H1 (cell line): ENCODE data around the gene HDLBP. TPM values are rescaled to one million over a fixed set of nuclear protein-coding genes. Genes with fewer than 3 reads are reported as not detected.
"Not testable (repeated sequence)": the region's sequence is repeated elsewhere in the genome, so short reads cannot be mapped to it uniquely, and the experiment has no call there.

ENCODE experiments used
- CTCF ChIA-PET: fragments of 300-600 bp; sonication (Branson Sonifier 250); formaldehyde crosslinking; loops from one replicate; lab custom pipeline; 2021; ENCODE audit not compliant: partially characterized antibody; lab: Charles Lee
- POLR2A ChIA-PET: fragments of 300-600 bp; sonication (Branson Sonifier 250); formaldehyde crosslinking; loops from one replicate; lab custom pipeline; 2021; ENCODE audit warnings: inconsistent platforms; ENCODE audit not compliant: partially characterized antibody; lab: Charles Lee
- DNase-seq, 2 experiments: peaks; one replicate each; pipeline versions ENCODE4 v3.0.0 to v3.0.0-alpha.2; 2010 to 2022; ENCODE audit warnings: low spot score in 2 of 2, low read depth in 1 of 2, mixed read lengths in 1 of 2
- FAIRE-seq: peaks from 2 replicates; lab custom pipeline; 2011; peaks lifted over from hg19 to GRCh38; lab: Jason Lieb, UNC
- H2AFZ ChIP-seq: 2 replicates; pipeline ENCODE4 v1.8.1; 2012; ENCODE audit warnings: low read length, inconsistent platforms
- H2AK5ac ChIP-seq: 2 replicates; pipeline ENCODE4 v1.6.1; 2013; ENCODE audit warnings: low read depth, low read length
- H2BK120ac ChIP-seq: replicated peaks from 2 replicates; pipeline ENCODE3; 2013; ENCODE audit warnings: low read depth, low read length, inconsistent platforms
- H2BK12ac ChIP-seq: 2 replicates; pipeline ENCODE4 v1.6.1; 2013; ENCODE audit warnings: low read depth, low read length
- H2BK15ac ChIP-seq: 2 replicates; pipeline ENCODE4 v1.6.1; 2013; ENCODE audit warnings: low read length
- H2BK20ac ChIP-seq: 2 replicates; pipeline ENCODE4 v1.6.1; 2013; ENCODE audit warnings: low read length
- H2BK5ac ChIP-seq: 2 replicates; pipeline ENCODE4 v1.6.1; 2013; ENCODE audit warnings: low read depth, low read length
- H3K14ac ChIP-seq: 2 replicates; pipeline ENCODE4 v1.6.1; 2013; ENCODE audit warnings: inconsistent platforms; ENCODE audit not compliant: insufficient read length
- H3K18ac ChIP-seq: 2 replicates; pipeline ENCODE4 v1.6.1; 2013; ENCODE audit warnings: low read length; ENCODE audit errors: extremely low read depth
- H3K23ac ChIP-seq: 2 replicates; pipeline ENCODE4 v1.6.1; 2013; ENCODE audit warnings: inconsistent platforms; ENCODE audit not compliant: insufficient read length
- H3K23me2 ChIP-seq: 2 replicates; pipeline ENCODE4 v1.6.1; 2013; ENCODE audit warnings: low read depth, low read length
- H3K27ac ChIP-seq: 2 replicates; pipeline ENCODE4 v1.6.1; 2011; ENCODE audit warnings: low read depth, low read length, inconsistent platforms
- H3K27me3 ChIP-seq, 4 experiments: replicated peaks in 1 of 4; 1 replicate in 1 of 4; 2 replicates in 3 of 4; pipeline versions ENCODE4 v1.6.1 to v1.8.1; 2011 to 2013; ENCODE audit warnings: low read length in 3 of 4, mild to moderate bottlenecking in 3 of 4, inconsistent platforms in 2 of 4, mixed read lengths in 2 of 4, moderate library complexity in 1 of 4; ENCODE audit not compliant: control insufficient read depth in 3 of 4, insufficient read depth in 3 of 4; ENCODE audit errors: extremely low read depth in 1 of 4
- H3K36me3 ChIP-seq, 4 experiments: 2 replicates each; pipeline versions ENCODE4 v1.6.1 to v1.8.1; 2011 to 2013; ENCODE audit warnings: mild to moderate bottlenecking in 4 of 4, low read length in 3 of 4, moderate library complexity in 2 of 4, control low read depth in 1 of 4, inconsistent platforms in 1 of 4; ENCODE audit not compliant: insufficient read depth in 4 of 4, control insufficient read depth in 2 of 4
- H3K4ac ChIP-seq: replicated peaks from 2 replicates; pipeline ENCODE3; 2013; ENCODE audit warnings: low read length, low read depth, mixed read lengths, inconsistent platforms; ENCODE audit not compliant: insufficient read length
- H3K4me1 ChIP-seq, 4 experiments: replicated peaks in 1 of 4; 1 replicate in 1 of 4; 2 replicates in 3 of 4; pipeline versions ENCODE4 v1.6.1 to v1.8.1; 2011 to 2013; ENCODE audit warnings: low read length in 3 of 4, inconsistent platforms in 2 of 4, mixed read lengths in 1 of 4; ENCODE audit not compliant: insufficient read depth in 4 of 4, control insufficient read depth in 3 of 4
- H3K4me2 ChIP-seq, 2 experiments: 2 replicates each; pipeline versions ENCODE4 v1.6.1 to v1.8.1; 2011 to 2013; ENCODE audit warnings: low read depth in 2 of 2, low read length in 2 of 2, control low read depth in 1 of 2, inconsistent platforms in 1 of 2, mild to moderate bottlenecking in 1 of 2; ENCODE audit not compliant: insufficient read depth in 1 of 2
- H3K4me3 ChIP-seq, 4 experiments: fragments of 200-600, 300-600 bp in 1 of 4; sonication (generic), shearing (Covaris generic), sonication (Bioruptor Twin) in 1 of 4; 2 replicates each; pipeline versions ENCODE4 v1.5.1 to v1.8.1; 2011 to 2016; ENCODE audit warnings: low read length in 4 of 4, low read depth in 3 of 4, control low read depth in 2 of 4, inconsistent platforms in 2 of 4, mild to moderate bottlenecking in 2 of 4, mixed read lengths in 1 of 4, moderate library complexity in 1 of 4; ENCODE audit not compliant: insufficient read depth in 2 of 4; ENCODE audit errors: extremely low read depth in 1 of 4
- H3K56ac ChIP-seq: replicated peaks from 2 replicates; pipeline ENCODE3; 2013; ENCODE audit warnings: low read depth, mild to moderate bottlenecking, mixed read lengths, low read length, inconsistent platforms; ENCODE audit not compliant: insufficient read length
- H3K79me1 ChIP-seq: 2 replicates; pipeline ENCODE4 v1.6.1; 2013; ENCODE audit warnings: low read depth, low read length, control low read depth
- H3K79me2 ChIP-seq, 2 experiments: 2 replicates each; pipeline versions ENCODE4 v1.6.1 to v1.8.1; 2012 to 2013; ENCODE audit warnings: low read length in 2 of 2, mild to moderate bottlenecking in 2 of 2, inconsistent platforms in 1 of 2; ENCODE audit not compliant: insufficient read depth in 2 of 2, control insufficient read depth in 1 of 2
- H3K9ac ChIP-seq, 4 experiments: replicated peaks in 1 of 4; 1 replicate in 1 of 4; 2 replicates in 3 of 4; pipeline versions ENCODE4 v1.6.1 to v1.8.1; 2011 to 2013; ENCODE audit warnings: low read depth in 3 of 4, low read length in 3 of 4, control low read depth in 2 of 4, mild to moderate bottlenecking in 2 of 4, moderate library complexity in 2 of 4, inconsistent platforms in 1 of 4; ENCODE audit errors: extremely low read depth in 1 of 4
- H3K9me3 ChIP-seq, 2 experiments: 2 replicates each; pipeline versions ENCODE4 v1.6.1 to v1.8.1; 2012 to 2013; ENCODE audit warnings: mild to moderate bottlenecking in 2 of 2, moderate library complexity in 2 of 2, control low read depth in 1 of 2, inconsistent platforms in 1 of 2, low read depth in 1 of 2, low read length in 1 of 2, mixed read lengths in 1 of 2; ENCODE audit not compliant: insufficient read depth in 2 of 2
- H4K20me1 ChIP-seq, 2 experiments: replicated peaks in 1 of 2; 2 replicates each; pipeline versions ENCODE3 to v1.8.1; 2011 to 2013; ENCODE audit warnings: inconsistent platforms in 2 of 2, low read length in 2 of 2, mild to moderate bottlenecking in 1 of 2; ENCODE audit not compliant: insufficient read depth in 2 of 2, control insufficient read depth in 1 of 2
- H4K5ac ChIP-seq: 2 replicates; pipeline ENCODE4 v1.6.1; 2013; ENCODE audit warnings: low read length, low read depth, mixed read lengths, inconsistent platforms; ENCODE audit not compliant: insufficient read length
- H4K8ac ChIP-seq: 2 replicates; pipeline ENCODE4 v1.8.0; 2013; ENCODE audit warnings: mild to moderate bottlenecking, moderate library complexity, low read length, inconsistent platforms; ENCODE audit not compliant: insufficient read depth; ENCODE audit errors: extremely low read depth
- H4K91ac ChIP-seq: replicated peaks from 2 replicates; pipeline ENCODE3; 2013; ENCODE audit warnings: low read length, mixed read lengths, inconsistent platforms; ENCODE audit not compliant: insufficient read length
- USF2 ChIP-seq: IDR thresholded peaks from 2 replicates; pipeline ENCODE4 v1.6.1; 2011; ENCODE audit warnings: low read length, improper control_type of control experiment
- WGBS, 2 experiments: shearing (Covaris generic) in 1 of 2; methylation state at CpG; one replicate each; pipeline versions ENCODE4 v1.1.6 to v1.1.7; 2013 to 2015; ENCODE audit warnings: low lambda C conversion rate in 2 of 2, mixed read lengths in 2 of 2, inconsistent platforms in 1 of 2, low coverage in 1 of 2, missing lambda C conversion rate in 1 of 2; ENCODE audit not compliant: insufficient replicate concordance in 2 of 2, insufficient coverage in 1 of 2, insufficient read length in 1 of 2; ENCODE audit errors: extremely low coverage in 1 of 2, missing lambda C conversion rate in 1 of 2; 5-methylcytosine and 5-hydroxymethylcytosine counted together
- polyA plus RNA-seq, 7 experiments: library from polyadenylated mRNA; depleted of rRNA in 3 of 7; stranded (reverse) in 5 of 7; unstranded in 2 of 7; fragments of >200 nt in 5 of 7; fragments of 200-250 nt in 2 of 7; gene quantifications; 1 replicate in 5 of 7; 2 replicates in 1 of 7; 4 replicates in 1 of 7; pipeline versions ENCODE4 v1.2.1 to v1.2.3, GENCODE V29; 2011 to 2013; ENCODE audit warnings: missing spikeins in 2 of 7, mixed read lengths in 2 of 7
- total RNA-seq: library from RNA; stranded (reverse); fragmentation: NEBNext Ultra II Directional; extraction: Animal tissue kit (Norgen Biotek cat#: 25700); gene quantifications from 2 replicates; pipeline ENCODE4 v1.2.1, GENCODE V29; 2021

HDLBP gene
- total and polyA plus RNA-seq, 2 of the 8 experiments (the other 6 are each of a cell fraction or from before 2014, with no cell fraction given) = 185 to 360 TPM

GRCh38 chr2:241279413-241279812 is 36.1 kb downstream of the HDLBP start (continued):
- TF ChIP-seq USF2 = no peak

DNA sequence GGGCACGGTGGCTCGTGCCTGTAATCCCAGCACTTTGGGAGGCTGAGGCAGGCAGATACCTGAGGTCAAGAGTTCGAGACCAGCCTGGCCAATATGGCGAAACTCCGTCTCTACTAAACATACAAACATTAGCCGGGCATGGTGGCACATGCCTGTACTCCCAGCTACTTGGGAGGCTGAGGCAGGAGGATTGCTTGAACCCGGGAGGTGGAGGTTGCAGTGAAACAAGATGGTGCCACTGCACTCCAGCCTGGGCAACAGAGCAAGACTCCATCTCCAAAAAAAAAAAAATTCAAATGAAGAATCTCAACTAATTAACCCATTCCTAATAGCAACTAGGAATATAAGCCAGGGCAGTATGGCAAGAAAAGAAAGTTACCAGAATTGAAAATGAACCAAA is 37.2 kb downstream of the HDLBP start:
- H2BK5ac ChIP-seq, H3K14ac ChIP-seq, H3K9ac ChIP-seq, H3K23me2 ChIP-seq, H3K27me3 ChIP-seq, DNase-seq, H3K79me1 ChIP-seq, H3K9me3 ChIP-seq, H3K18ac ChIP-seq, H2AFZ ChIP-seq, H2AK5ac ChIP-seq, H3K56ac ChIP-seq, H4K91ac ChIP-seq, H3K27ac ChIP-seq, H3K4me3 ChIP-seq, H2BK12ac ChIP-seq, H3K4ac ChIP-seq, H3K36me3 ChIP-seq, H2BK120ac ChIP-seq, H2BK15ac ChIP-seq, H3K4me2 ChIP-seq, H3K23ac ChIP-seq, H4K5ac ChIP-seq, H4K8ac ChIP-seq, H2BK20ac ChIP-seq, FAIRE-seq: not testable (repeated sequence)
- peaks cover 8 to 17% of the 10 kb centered on the region in 2 experiments for H4K20me1 ChIP-seq
- ChIA-PET CTCF (interaction anchor here (0.7 kb wide), 1 partner anchor 306 kb away, joined by 3 read pairs; no protein-coding TSS in a partner anchor), POLR2A (interaction anchor here (0.7 to 1.3 kb wide), 2 partner anchors 11 to 30 kb away, joined by 3 to 4 read pairs; no protein-coding TSS in a partner anchor)
- H3K4me1 ChIP-seq = peaks cover 2 to 13% (median 5%) of the 10 kb centered on the region in 4 experiments
- peaks cover 7 to 89% of the 10 kb centered on the region in 2 experiments; a peak in 3 of 4 replicates for H3K79me2 ChIP-seq
- 90% methylated on average over 7 of the region's 7 CpGs; no CpG with 5 or more reads in 1 of the 2 experiments for WGBS, 2 experiments
